ENCODE data around the gene SLC39A1. TPM values are rescaled to one million over a fixed set of nuclear protein-coding genes. Genes with fewer than 3 reads are reported as not detected.
"Not testable (repeated sequence)": the region's sequence is repeated elsewhere in the genome, so short reads cannot be mapped to it uniquely, and the experiment has no call there.

Gene SLC39A1
- total RNA-seq, 3 donors from 2014 or later: 72.6 to 79.3 (median 73.9) TPM

DNA sequence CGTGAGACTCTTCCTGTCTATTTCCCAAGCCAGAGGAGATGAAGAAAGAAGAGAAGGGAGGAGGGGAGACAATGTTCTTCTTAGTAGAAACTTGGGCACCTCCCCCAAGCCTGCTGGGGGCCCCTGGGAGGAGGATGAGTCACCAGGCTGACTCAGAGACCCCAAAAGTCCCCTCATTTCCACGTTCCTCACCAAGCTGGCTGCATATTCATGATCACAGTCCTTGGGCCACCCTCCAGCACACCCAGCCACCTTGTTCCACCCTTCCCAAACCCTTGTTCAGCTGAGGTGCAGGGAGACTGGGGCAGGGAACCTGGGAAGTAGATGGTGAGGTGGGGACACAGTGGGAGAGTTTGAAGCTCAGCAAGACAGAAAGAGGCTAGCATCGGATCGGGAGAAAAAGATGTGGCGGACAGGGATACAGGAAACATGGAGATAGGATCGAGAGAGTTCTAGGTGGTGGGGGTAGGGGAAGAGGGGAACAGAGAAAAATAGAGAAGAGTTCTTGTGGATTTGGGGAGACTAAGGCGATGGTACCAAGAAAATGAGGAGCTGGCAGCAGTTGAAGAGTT lies 22.1 kb upstream of the SLC39A1 start:
- Mint-ChIP-seq H3K9me3 (no peaks in the 10 kb centered on the region), H3K27me3 (ENCODE audit: low read depth) (peaks cover 7% of the 10 kb centered on the region), H3K4me3 (peak overlapping the region; percentile 78), H3K36me3 (ENCODE audit: insufficient read depth) (no peaks in the 10 kb centered on the region), H3K4me1 (ENCODE audit: low read depth) (peaks cover 33% of the 10 kb centered on the region)
- DNase-seq: peak; percentile 51
- peak; percentile 78 to 83 for ATAC-seq

DNA sequence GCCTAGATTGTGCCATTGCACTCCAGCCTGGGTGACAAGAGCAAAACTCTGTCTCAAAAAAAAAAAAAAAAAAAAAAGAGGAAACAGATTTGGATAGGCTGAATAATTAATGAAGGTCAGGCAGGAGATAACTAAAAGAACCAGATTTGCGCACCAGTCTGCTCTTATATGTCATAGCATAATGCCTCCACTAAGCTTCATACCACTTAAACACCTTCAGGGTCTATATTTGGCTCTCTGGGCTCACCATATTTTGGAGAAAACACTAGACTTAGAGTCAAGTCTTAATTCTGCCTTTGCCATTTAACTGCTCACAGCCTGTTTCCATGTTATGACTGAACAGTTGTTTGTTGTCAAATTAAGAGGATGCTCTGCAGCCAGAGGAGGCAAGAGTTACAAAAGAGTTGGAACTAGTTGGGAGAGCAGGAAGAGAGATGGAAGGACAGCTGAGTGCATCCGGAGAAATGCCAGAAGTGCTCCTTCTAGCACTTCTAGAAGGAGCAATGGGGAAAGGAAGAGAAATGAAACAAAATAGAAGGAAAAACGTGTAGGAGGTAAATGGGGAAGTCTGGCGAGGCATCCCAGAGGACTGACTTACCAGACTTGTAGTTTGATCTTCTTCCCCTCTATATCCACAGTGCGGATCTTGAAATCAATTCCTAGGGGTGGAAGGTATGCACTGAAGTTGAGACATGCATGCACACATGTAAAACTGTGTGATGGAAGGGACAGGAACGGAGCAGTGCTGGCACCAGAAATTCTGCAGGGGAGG lies 21.0 kb upstream of the SLC39A1 start:
- Mint-ChIP-seq H3K4me3 (no peak overlapping the region), H3K36me3 (ENCODE audit: insufficient read depth) (no peaks in the 10 kb centered on the region), H3K27me3 (ENCODE audit: low read depth) (peaks cover 7% of the 10 kb centered on the region), H3K4me1 (ENCODE audit: low read depth) (peaks cover 27% of the 10 kb centered on the region), H3K9me3 (no peaks in the 10 kb centered on the region)
- no peak for DNase-seq
- ATAC-seq: no peak

DNA sequence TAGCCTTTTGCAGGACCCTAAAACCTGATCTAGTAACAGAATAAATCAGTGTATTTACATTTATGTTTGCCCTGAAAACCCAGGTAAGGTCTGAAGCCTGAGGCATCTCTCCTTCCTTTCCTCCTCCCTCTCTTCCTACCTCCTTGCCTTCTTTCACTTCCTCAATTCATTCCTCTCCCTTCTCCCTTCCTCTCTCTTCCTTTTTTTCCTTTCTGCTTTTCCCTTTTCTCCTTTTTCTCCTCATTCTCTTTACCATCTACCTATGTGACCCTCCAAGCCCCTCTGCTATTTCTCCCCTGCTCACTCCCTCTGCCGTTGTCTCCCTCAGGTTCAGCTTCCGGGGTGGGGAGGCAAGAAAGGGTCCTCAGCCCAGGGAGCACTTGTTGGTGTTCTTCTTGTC lies 18.4 kb upstream of the SLC39A1 start:
- not testable (repeated sequence) for H3K36me3 Mint-ChIP-seq (ENCODE audit: insufficient read depth); H3K4me3 Mint-ChIP-seq; H3K9me3 Mint-ChIP-seq; ATAC-seq; DNase-seq; H3K27me3 Mint-ChIP-seq (ENCODE audit: low read depth)
- H3K4me1 Mint-ChIP-seq (ENCODE audit: low read depth): peaks cover 32% of the 10 kb centered on the region

DNA sequence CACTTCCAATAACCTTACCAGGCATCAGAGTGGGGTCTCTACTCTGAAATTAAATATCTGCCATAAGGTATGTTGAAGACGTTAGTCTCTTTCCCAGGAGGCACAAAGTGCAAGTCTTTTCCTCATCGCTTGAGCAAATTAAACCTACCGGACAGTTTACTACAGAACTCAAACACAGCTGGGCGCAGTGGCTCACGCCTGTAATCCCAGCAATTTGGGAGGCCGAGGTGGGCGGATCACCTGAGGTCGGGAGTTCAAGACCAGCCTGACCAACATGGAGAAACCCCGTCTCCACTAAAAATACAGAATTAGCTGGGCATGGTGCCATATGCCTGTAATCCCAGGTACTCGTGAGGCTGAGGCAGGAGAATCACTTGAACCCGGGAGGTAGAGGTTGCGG lies 15.8 kb upstream of the SLC39A1 start:
- H3K36me3 Mint-ChIP-seq (ENCODE audit: insufficient read depth): peaks cover 13% of the 10 kb centered on the region
- not testable (repeated sequence) for ATAC-seq; H3K9me3 Mint-ChIP-seq; H3K27me3 Mint-ChIP-seq (ENCODE audit: low read depth); DNase-seq
- H3K4me1 Mint-ChIP-seq (ENCODE audit: low read depth): peaks cover 27% of the 10 kb centered on the region
- H3K4me3 Mint-ChIP-seq: peak overlapping the region; percentile 97

DNA sequence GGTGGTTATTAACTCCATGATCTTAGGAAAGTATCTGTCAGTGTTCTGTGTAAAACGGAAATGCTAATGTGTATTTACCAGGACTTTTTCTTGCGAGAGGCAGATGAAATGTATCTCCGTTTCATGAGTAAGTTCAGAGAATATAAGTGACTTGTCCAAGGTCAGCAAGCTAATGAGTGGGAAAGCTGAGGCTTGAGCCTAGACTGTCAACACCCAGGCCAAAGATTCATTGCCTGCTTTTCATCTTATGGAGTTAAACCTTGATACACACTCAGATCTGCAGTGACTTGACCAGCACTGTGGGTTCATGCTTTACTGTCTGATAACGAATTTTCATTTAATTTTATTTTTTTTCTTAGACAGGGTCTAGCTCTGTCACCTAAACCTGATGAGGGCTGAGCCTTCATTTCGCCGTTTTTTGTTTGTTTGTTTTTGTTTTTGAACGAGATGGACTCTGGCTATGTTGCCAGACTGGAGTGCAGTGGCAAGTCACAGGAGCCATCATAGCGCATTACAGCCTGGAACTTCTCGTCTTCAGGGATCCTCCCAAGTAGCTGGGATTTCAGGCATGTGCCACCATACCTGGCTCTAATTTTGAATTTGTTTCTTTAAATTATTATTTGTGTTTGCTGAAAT lies 15.1 kb upstream of the SLC39A1 start:
- H3K36me3 Mint-ChIP-seq (ENCODE audit: insufficient read depth): peaks cover 18% of the 10 kb centered on the region
- no peak for DNase-seq
- no peaks in the 10 kb centered on the region for H3K9me3 Mint-ChIP-seq
- H3K27me3 Mint-ChIP-seq (ENCODE audit: low read depth): no peaks in the 10 kb centered on the region
- peak overlapping the region; percentile 97 for H3K4me3 Mint-ChIP-seq
- H3K4me1 Mint-ChIP-seq (ENCODE audit: low read depth): peaks cover 28% of the 10 kb centered on the region
- no peak for ATAC-seq

DNA sequence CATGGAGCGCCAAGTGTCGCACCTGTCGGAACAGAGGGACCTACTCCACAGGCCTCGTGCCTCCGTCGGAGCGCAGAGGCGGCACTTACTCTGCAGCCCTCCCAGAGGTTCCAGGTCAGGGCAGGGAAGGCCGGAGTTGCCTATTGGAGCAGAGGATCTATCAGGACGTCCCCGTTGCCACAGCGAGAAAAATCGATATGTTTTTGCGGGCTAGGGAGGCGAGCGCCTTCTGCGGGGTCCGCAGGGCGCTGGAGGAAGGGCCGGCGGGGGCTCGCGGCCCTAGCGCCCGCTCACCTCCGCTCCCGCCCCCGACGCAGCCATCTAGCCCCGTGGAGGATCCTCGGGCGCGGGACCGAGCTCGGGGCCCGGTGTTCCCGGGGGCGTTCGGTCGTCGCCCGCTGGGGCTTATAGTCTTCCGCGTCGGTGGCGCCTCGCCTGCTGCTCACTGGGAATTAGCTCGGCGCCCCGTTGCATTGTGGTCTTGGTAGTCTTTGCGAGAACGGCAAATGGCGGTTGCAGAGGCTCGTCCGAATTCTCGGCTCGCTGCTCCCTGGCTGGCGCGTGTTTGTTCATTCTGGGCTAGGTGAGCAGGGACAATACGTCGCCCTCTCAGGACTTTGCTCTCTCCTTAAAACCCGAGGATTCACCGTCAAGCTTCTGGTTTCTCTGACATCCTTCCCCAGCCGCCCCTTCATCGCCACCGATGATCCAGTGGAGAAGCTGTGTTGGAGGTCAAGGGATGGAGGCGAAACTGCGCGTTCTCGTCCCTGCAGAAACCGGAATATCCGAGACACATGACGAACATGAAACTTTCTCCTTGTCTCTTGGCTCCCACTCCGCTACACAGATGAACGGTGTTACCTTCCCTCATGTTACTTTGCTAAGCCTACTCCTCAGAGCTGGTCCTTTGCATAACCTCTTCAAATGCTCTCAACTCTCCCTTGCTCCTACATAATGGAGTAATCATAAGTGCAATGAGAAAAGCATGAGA lies 14.2 kb upstream of the SLC39A1 start, which contains the start of gene JTB:
Gene JTB (minus strand): TSS at position 425 of the 991 bp plus-strand sequence. CDS start 422 bp downstream, at position 3.
- DNase-seq: peak; percentile 81
- H3K27me3 Mint-ChIP-seq (ENCODE audit: low read depth): no peaks in the 10 kb centered on the region
- ATAC-seq: peak; percentile 94 to 96
- H3K4me1 Mint-ChIP-seq (ENCODE audit: low read depth): peaks cover 29% of the 10 kb centered on the region
- H3K36me3 Mint-ChIP-seq (ENCODE audit: insufficient read depth): peaks cover 23% of the 10 kb centered on the region
- H3K9me3 Mint-ChIP-seq: no peaks in the 10 kb centered on the region
- peak within 1 kb of the TSS; percentile 97 for H3K4me3 Mint-ChIP-seq

DNA sequence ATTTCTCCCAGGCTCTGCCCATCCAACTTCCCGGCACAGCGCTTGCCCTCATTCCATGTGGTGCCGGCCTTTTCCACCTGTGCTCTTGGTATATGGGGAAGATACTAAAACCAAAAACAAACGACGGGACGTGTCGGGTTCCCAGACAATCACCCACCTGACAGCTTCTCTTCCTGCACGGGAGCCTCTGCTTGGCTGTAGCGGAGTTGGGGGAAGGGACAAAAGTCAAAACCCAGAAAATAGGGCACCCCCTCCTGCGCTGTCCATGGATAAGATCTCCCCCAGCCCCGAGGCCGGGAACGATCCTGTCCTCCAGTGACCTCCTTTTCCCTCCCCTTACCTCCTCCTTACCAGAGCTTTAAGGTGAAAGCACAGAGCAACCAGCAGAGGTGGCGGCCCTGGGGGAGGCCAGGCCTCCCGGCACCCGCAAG lies 13.5 kb upstream of the SLC39A1 start:
- ATAC-seq (peak; percentile 9 to 13), DNase-seq (no peak)
- Mint-ChIP-seq H3K9me3 (no peaks in the 10 kb centered on the region), H3K27me3 (ENCODE audit: low read depth) (no peaks in the 10 kb centered on the region), H3K4me3 (peak overlapping the region; percentile 97), H3K4me1 (ENCODE audit: low read depth) (peaks cover 35% of the 10 kb centered on the region), H3K36me3 (ENCODE audit: insufficient read depth) (peaks cover 24% of the 10 kb centered on the region)

DNA sequence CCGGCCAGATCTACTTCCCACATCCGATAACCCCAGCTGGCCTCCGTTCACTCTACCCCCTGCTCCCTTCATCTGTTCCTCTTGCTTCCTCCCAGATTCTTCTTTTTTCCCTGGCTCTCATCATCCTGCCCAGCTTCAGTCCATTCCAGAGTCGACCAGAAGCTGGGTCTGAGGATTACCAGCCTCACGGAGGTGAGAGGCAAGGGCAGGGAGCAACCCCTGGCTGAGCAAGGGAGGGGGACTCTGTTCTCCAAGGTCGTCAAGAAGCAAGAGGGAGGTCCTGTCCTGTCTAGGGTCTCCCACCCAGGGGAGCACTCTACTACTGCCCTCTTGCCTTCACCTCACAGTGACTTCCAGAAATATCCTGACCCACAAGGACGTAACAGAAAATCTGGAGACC lies 10.2 kb upstream of the SLC39A1 start:
- Mint-ChIP-seq H3K4me3 (no peak overlapping the region), H3K27me3 (ENCODE audit: low read depth) (no peaks in the 10 kb centered on the region), H3K9me3 (no peaks in the 10 kb centered on the region), H3K4me1 (ENCODE audit: low read depth) (peaks cover 33% of the 10 kb centered on the region), H3K36me3 (ENCODE audit: insufficient read depth) (peaks cover 24% of the 10 kb centered on the region)
- ATAC-seq (no peak), DNase-seq (no peak)

DNA sequence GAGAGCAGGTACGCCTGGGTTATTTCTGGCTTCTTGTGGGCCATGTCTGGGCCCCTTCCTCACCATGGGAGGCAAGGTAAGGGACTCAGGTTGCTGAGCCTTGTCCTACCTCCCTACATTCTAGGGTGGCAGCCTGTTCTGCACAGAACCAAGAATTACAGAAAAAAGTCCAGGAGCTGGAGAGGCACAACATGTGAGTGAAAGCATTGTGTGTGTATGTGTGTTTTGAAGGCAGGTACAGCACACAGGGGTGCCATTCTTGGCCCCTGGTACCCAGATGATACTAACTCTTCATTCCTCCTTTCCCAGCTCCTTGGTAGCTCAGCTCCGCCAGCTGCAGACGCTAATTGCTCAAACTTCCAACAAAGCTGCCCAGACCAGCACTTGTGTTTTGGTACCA lies 9.7 kb upstream of the SLC39A1 start:
- peaks cover 30% of the 10 kb centered on the region for H3K4me1 Mint-ChIP-seq (ENCODE audit: low read depth)
- no peak for ATAC-seq
- peaks cover 24% of the 10 kb centered on the region for H3K36me3 Mint-ChIP-seq (ENCODE audit: insufficient read depth)
- no peak overlapping the region for H3K4me3 Mint-ChIP-seq
- no peaks in the 10 kb centered on the region for H3K27me3 Mint-ChIP-seq (ENCODE audit: low read depth)
- no peak for DNase-seq
- H3K9me3 Mint-ChIP-seq: no peaks in the 10 kb centered on the region

DNA sequence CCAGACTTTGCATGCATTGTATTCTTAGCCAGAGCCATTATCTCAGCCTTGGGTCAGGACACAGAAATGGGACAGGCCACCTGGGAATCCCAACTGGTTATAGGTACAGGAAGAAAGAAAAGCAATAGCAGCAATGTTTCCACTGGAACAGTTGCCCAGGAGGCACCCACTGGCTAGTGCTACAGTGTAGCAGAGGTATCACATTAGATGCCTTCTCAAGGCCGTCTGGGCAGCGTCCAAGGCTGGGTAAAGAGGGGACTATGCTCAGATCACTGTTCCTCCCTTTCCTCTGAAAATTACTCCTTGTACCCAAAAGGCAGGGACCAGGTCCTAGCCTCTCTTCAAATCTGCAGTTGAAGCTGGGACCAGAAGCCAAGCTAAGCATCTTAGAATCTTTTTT lies 7.0 kb upstream of the SLC39A1 start:
- Mint-ChIP-seq H3K36me3 (ENCODE audit: insufficient read depth) (peaks cover 15% of the 10 kb centered on the region), H3K4me3 (no peak overlapping the region), H3K9me3 (no peaks in the 10 kb centered on the region), H3K4me1 (ENCODE audit: low read depth) (peaks cover 36% of the 10 kb centered on the region), H3K27me3 (ENCODE audit: low read depth) (no peaks in the 10 kb centered on the region)
- DNase-seq (no peak), ATAC-seq (no peak)

DNA sequence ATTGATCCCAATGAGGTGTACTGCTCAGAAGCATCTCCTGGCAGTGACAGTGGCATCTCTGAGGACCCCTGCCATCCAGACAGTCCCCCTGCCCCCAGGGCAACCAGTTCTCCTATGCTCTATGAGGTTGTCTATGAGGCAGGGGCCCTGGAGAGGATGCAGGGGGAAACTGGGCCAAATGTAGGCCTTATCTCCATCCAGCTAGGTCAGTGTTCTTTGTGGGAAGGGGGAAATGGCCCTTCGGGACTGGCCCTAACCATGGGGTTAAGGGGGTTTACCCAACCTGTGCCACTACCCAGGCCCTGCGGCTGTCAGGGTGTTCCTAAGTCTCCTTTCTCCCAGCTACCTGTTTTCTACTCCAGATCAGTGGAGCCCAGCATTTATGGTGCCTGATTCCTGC lies 5.6 kb upstream of the SLC39A1 start:
- Mint-ChIP-seq H3K36me3 (ENCODE audit: insufficient read depth) (peaks cover 10% of the 10 kb centered on the region), H3K9me3 (no peaks in the 10 kb centered on the region), H3K4me3 (no peak overlapping the region), H3K27me3 (ENCODE audit: low read depth) (no peaks in the 10 kb centered on the region), H3K4me1 (ENCODE audit: low read depth) (peaks cover 38% of the 10 kb centered on the region)
- DNase-seq (no peak), ATAC-seq (no peak)

DNA sequence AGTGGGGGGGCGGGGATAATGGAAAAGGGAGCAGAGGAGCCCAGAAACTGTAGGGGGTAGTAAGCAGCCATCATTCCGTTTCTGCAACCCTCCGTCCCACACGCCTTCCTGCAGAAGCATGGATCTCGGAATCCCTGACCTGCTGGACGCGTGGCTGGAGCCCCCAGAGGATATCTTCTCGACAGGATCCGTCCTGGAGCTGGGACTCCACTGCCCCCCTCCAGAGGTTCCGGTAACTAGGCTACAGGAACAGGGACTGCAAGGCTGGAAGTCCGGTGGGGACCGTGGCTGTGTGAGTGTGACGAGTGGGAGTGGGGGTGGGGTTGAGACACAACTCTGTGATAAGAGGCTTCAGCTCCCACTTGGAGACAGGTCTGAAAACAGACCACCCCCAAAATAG lies 5.1 kb upstream of the SLC39A1 start:
- Mint-ChIP-seq H3K9me3 (no peaks in the 10 kb centered on the region), H3K4me3 (peak overlapping the region; percentile 85), H3K27me3 (ENCODE audit: low read depth) (no peaks in the 10 kb centered on the region), H3K36me3 (ENCODE audit: insufficient read depth) (peaks cover 6% of the 10 kb centered on the region), H3K4me1 (ENCODE audit: low read depth) (peaks cover 42% of the 10 kb centered on the region)
- no peak for ATAC-seq
- no peak for DNase-seq

DNA sequence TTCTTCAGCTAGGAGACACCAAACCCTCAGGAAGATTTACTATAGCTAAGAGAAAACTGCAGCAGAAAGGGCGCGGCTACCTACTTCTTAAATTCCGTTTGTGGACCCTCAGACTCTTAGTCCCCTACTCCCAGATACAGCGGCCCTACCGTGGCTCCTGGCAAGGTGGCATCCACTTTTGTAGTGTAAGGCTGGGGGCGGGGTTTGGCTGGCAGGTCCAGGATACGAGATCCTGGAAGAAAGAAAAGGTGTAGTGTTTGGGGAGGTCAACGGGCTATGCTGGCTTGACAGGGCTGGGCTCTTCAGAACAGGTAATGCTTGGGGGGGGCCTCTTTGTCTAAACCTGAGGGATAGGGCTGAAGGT lies 4.6 kb upstream of the SLC39A1 start:
- H3K36me3 Mint-ChIP-seq (ENCODE audit: insufficient read depth): peaks cover 3% of the 10 kb centered on the region
- DNase-seq: no peak
- peaks cover 44% of the 10 kb centered on the region for H3K4me1 Mint-ChIP-seq (ENCODE audit: low read depth)
- H3K27me3 Mint-ChIP-seq (ENCODE audit: low read depth): no peaks in the 10 kb centered on the region
- no peak for ATAC-seq
- no peaks in the 10 kb centered on the region for H3K9me3 Mint-ChIP-seq
- H3K4me3 Mint-ChIP-seq: peak overlapping the region; percentile 85

Measured in activated T-cell treated with anti-CD3 and anti-CD28 coated beads, Interleukin-2, amount 50 U/mL, for 4 hours (primary cell).